NOMO-1 (cell line): Measurements from ENCODE around the gene THUMPD2.

Experiments
- DNase-seq, 2 experiments: peaks; one replicate each; lab custom pipeline; 2025; ENCODE audit not compliant: unreplicated experiment in 2 of 2; lab: John Stamatoyannopoulos, UW

THUMPD2 gene

GRCh38 chr2:39719317-39719716 is 59.7 kb downstream of the THUMPD2 start:
- no peak for DNase-seq

GRCh38 chr2:39718483-39718882 is 60.6 kb downstream of the THUMPD2 start:
- DNase-seq: no peak

- DNase-seq: no peak
Measured at GRCh38 chr2:39717067-39717466, 62.0 kb downstream of the THUMPD2 start.

- DNase-seq: no peak
Measured at GRCh38 chr2:39715822-39716221, 63.2 kb downstream of the THUMPD2 start.

- no peak for DNase-seq
Measured at GRCh38 chr2:39715095-39715494, 64.0 kb downstream of the THUMPD2 start.

GRCh38 chr2:39712953-39713352 is 66.1 kb downstream of the THUMPD2 start:
- no peak for DNase-seq

- no peak for DNase-seq
Measured at GRCh38 chr2:39710807-39711206, 68.3 kb downstream of the THUMPD2 start.

- no peak for DNase-seq
Measured at GRCh38 chr2:39708003-39708402, 71.1 kb downstream of the THUMPD2 start.

- no peak for DNase-seq
Measured at GRCh38 chr2:39706945-39707344, 72.1 kb downstream of the THUMPD2 start.

GRCh38 chr2:39706312-39706711 is 72.7 kb downstream of the THUMPD2 start:
- no peak for DNase-seq

GRCh38 chr2:39705638-39706037 is 73.4 kb downstream of the THUMPD2 start:
- no peak for DNase-seq

GRCh38 chr2:39704540-39704939 is 74.5 kb downstream of the THUMPD2 start:
- no peak for DNase-seq

- no peak for DNase-seq
Measured at GRCh38 chr2:39703181-39703872, 75.7 kb downstream of the THUMPD2 start.

GRCh38 chr2:39701137-39701536 is 77.9 kb downstream of the THUMPD2 start:
- no peak for DNase-seq

GRCh38 chr2:39697454-39697853 is 81.6 kb downstream of the THUMPD2 start:
- DNase-seq: no peak

GRCh38 chr2:39696838-39697237 is 82.2 kb downstream of the THUMPD2 start:
- DNase-seq: peak in 1 of 2 experiments; percentile 19

GRCh38 chr2:39696101-39696553 is 82.9 kb downstream of the THUMPD2 start:
- no peak for DNase-seq

- no peak for DNase-seq
Measured at GRCh38 chr2:39693245-39693644, 85.8 kb downstream of the THUMPD2 start.

- DNase-seq: no peak
Measured at GRCh38 chr2:39689876-39690275, 89.2 kb downstream of the THUMPD2 start.

GRCh38 chr2:39689272-39689841 is 89.7 kb downstream of the THUMPD2 start:
- DNase-seq: no peak

GRCh38 chr2:39688181-39688580 is 90.9 kb downstream of the THUMPD2 start:
- DNase-seq: no peak

- DNase-seq: no peak
Measured at GRCh38 chr2:39686456-39686855, 92.6 kb downstream of the THUMPD2 start.
